Muscle layer of colon (tissue), 2 donors: Measurements from ENCODE around the gene GPR143.
"Not testable (repeated sequence)": the region's sequence is repeated elsewhere in the genome, so short reads cannot be mapped to it uniquely, and the experiment has no call there.

ENCODE experiments used
- H3K27ac ChIP-seq: one replicate; pipeline ENCODE4 v1.7.0; 2013; ENCODE audit warnings: low read depth, mild to moderate bottlenecking, low read length, moderate library complexity
- H3K27me3 ChIP-seq, 2 donors: one replicate each; pipeline ENCODE4 v1.7.0; 2013; ENCODE audit warnings: low read length in 2 of 2, mild to moderate bottlenecking in 2 of 2; ENCODE audit not compliant: insufficient read depth in 2 of 2, control insufficient read depth in 1 of 2
- H3K36me3 ChIP-seq: one replicate; pipeline ENCODE4 v1.7.0; 2013; ENCODE audit warnings: mild to moderate bottlenecking, low read length; ENCODE audit not compliant: insufficient read depth
- H3K4me1 ChIP-seq: one replicate; pipeline ENCODE4 v1.7.0; 2013; ENCODE audit warnings: mild to moderate bottlenecking, low read length; ENCODE audit not compliant: insufficient read depth
- H3K4me3 ChIP-seq, 2 donors: one replicate each; pipeline ENCODE4 v1.7.0; 2013; ENCODE audit warnings: low read length in 2 of 2, low read depth in 1 of 2, mild to moderate bottlenecking in 1 of 2, moderate library complexity in 1 of 2
- H3K9ac ChIP-seq: one replicate; pipeline ENCODE4 v1.7.0; 2013; ENCODE audit warnings: low read length
- H3K9me3 ChIP-seq: one replicate; pipeline ENCODE4 v1.7.0; 2013; ENCODE audit warnings: mild to moderate bottlenecking, low read length
- donor health status: abdominal sarcoma.
- donor health status: Adenocarcinoma of cecum.

GPR143 gene

DNA sequence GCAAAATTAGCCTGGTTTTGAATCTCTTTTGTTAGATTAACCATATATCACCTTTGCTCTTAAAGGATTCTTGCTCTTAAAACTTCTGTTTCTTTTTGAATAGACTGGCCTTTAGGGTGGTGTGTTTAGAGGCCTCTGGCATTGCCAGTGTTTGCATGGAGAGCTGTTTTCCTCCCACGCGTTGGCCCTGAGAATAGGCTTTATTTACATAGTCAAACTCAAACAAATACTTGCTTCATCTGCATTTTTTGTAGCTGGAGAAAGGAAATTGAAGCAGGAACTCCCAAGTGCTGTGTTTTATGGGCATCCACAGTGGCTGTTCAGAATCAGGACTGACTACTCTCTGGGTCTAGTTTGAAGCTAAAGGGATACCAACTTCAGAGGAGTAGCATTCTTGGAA lies 23.3 kb upstream of the GPR143 start:
- H3K36me3 ChIP-seq = no peaks in the 10 kb centered on the region
- no peak overlapping the region for H3K9ac ChIP-seq
- no peak overlapping the region for H3K27ac ChIP-seq
- H3K9me3 ChIP-seq = no peaks in the 10 kb centered on the region
- no peak overlapping the region for H3K4me3 ChIP-seq
- no peaks in the 10 kb centered on the region for H3K4me1 ChIP-seq
- H3K27me3 ChIP-seq = peaks cover 6 to 21% of the 10 kb centered on the region in 2 donors

DNA sequence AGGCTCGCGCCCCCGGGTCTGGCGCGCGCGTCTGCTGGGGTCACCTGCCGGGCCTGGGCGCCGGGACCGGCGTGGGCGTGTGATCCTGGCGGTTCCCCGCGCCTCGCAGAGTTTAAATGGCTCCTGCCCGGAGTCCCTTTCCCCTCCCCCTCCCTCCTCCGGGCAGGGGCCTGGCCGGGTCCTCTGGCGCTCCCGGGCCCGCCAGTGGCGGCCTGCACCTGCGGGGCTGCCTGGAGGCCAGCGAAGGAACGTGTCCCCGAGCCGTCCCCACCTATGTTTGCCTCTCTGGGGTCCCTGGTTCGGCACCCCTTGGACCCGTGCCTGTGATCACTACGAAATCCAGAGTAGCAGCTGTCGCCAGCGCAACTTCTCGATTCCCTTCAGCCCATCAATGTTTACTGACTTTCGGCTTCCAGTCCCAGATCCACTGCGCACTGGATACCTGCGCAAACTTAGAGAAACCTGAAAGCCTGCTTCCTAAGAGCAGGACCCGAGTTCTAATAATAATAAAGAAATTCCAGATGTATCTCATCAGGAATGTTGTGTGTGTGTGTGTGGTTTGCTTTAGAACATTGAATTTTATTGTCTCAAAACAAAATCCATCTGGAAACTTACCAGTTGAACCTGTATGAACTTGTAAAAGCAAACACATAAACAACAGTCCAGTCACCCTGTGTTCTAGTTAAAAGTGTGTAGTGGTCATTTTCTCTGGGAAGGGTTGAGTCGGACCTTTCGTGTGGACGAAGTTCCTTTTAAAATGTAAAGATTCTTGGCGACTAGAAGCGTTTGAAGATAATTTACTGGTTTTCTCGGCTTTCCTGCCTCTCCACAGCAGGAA lies 21.4 kb upstream of the GPR143 start:
- no peak overlapping the region for H3K27ac ChIP-seq
- H3K4me1 ChIP-seq = no peaks in the 10 kb centered on the region
- H3K9me3 ChIP-seq = no peaks in the 10 kb centered on the region
- peak overlapping the region in 1 of 2 donors; percentile 32 for H3K4me3 ChIP-seq
- peaks cover 6 to 21% of the 10 kb centered on the region in 2 donors for H3K27me3 ChIP-seq
- H3K36me3 ChIP-seq = no peaks in the 10 kb centered on the region
- no peak overlapping the region for H3K9ac ChIP-seq

- no peak within 1 kb of the TSS for H3K27ac ChIP-seq
- H3K4me1 ChIP-seq = no peaks in the 10 kb centered on the region
- no peaks in the 10 kb centered on the region for H3K36me3 ChIP-seq
- peaks cover 6 to 21% of the 10 kb centered on the region in 2 donors for H3K27me3 ChIP-seq
- no peak within 1 kb of the TSS for H3K9ac ChIP-seq
- H3K4me3 ChIP-seq = peak within 1 kb of the TSS in 1 of 2 donors; percentile 32
- H3K9me3 ChIP-seq = no peaks in the 10 kb centered on the region
Observed at GRCh38 chrX:9785944-9786797, 20.5 kb upstream of the GPR143 start, which contains the start of gene SHROOM2. Gene SHROOM2 (plus strand): TSS chrX:9786429. CDS start chrX:9786546, 117 bp downstream.

- Histone ChIP-seq H3K9ac (no peak overlapping the region), H3K27me3 (peaks cover 6 to 21% of the 10 kb centered on the region in 2 donors), H3K9me3 (no peaks in the 10 kb centered on the region), H3K27ac (no peak overlapping the region), H3K36me3 (no peaks in the 10 kb centered on the region), H3K4me3 (no peak overlapping the region), H3K4me1 (no peaks in the 10 kb centered on the region)
Observed at GRCh38 chrX:9785254-9785943, 19.8 kb upstream of the GPR143 start.

- no peaks in the 10 kb centered on the region for H3K9me3 ChIP-seq
- no peak overlapping the region for H3K4me3 ChIP-seq
- peaks cover 5 to 15% of the 10 kb centered on the region in 2 donors for H3K27me3 ChIP-seq
- no peak overlapping the region for H3K27ac ChIP-seq
- H3K4me1 ChIP-seq = no peaks in the 10 kb centered on the region
- H3K36me3 ChIP-seq = no peaks in the 10 kb centered on the region
- no peak overlapping the region for H3K9ac ChIP-seq
Observed at GRCh38 chrX:9784332-9784731, 18.7 kb upstream of the GPR143 start.

GRCh38 chrX:9781941-9782340 lies 16.3 kb upstream of the GPR143 start:
- H3K9me3 ChIP-seq = no peaks in the 10 kb centered on the region
- H3K9ac ChIP-seq = no peak overlapping the region
- no peaks in the 10 kb centered on the region for H3K36me3 ChIP-seq
- no peak overlapping the region for H3K27ac ChIP-seq
- no peaks in the 10 kb centered on the region for H3K4me1 ChIP-seq
- H3K4me3 ChIP-seq = no peak overlapping the region
- no peaks in the 10 kb centered on the region for H3K27me3 ChIP-seq

DNA sequence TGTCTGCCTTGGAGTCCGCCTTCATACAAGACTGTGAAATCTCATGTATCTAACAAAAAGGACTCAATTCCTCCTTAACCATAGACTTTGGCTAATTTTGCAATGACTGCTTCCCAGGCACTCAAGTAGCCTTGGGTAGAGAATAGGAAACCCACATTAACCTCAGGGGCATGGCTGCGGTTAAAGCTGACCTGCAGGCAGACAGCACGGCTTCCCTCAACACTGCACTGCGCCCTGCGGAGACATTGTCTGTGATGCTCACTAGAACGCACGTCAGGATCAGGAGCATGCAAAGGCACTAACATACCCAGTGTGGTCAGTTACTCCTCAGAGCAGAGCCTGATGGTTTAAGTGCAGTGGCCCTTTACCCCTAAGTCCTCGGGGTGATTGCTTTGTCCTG lies 10.3 kb upstream of the GPR143 start:
- H3K4me3 ChIP-seq = no peak overlapping the region

GRCh38 chrX:9772943-9773342 lies 7.3 kb upstream of the GPR143 start:
- Histone ChIP-seq H3K9ac (no peak overlapping the region), H3K4me3 (no peak overlapping the region), H3K9me3 (no peaks in the 10 kb centered on the region), H3K4me1 (no peaks in the 10 kb centered on the region), H3K27me3 (no peaks in the 10 kb centered on the region), H3K27ac (no peak overlapping the region), H3K36me3 (no peaks in the 10 kb centered on the region)

More for the DNA sequence above, 10.3 kb upstream of the GPR143 start:
- Histone ChIP-seq H3K4me1 (no peaks in the 10 kb centered on the region), H3K9ac (no peak overlapping the region), H3K27me3 (no peaks in the 10 kb centered on the region), H3K9me3 (no peaks in the 10 kb centered on the region), H3K36me3 (no peaks in the 10 kb centered on the region), H3K27ac (no peak overlapping the region)

GRCh38 chrX:9770319-9770718 lies 4.7 kb upstream of the GPR143 start:
- Histone ChIP-seq H3K4me3 (no peak overlapping the region), H3K36me3 (no peaks in the 10 kb centered on the region), H3K4me1 (no peaks in the 10 kb centered on the region), H3K9ac (no peak overlapping the region), H3K27ac (no peak overlapping the region), H3K9me3 (no peaks in the 10 kb centered on the region), H3K27me3 (peaks cover 0 to 6% of the 10 kb centered on the region in 2 donors)

DNA sequence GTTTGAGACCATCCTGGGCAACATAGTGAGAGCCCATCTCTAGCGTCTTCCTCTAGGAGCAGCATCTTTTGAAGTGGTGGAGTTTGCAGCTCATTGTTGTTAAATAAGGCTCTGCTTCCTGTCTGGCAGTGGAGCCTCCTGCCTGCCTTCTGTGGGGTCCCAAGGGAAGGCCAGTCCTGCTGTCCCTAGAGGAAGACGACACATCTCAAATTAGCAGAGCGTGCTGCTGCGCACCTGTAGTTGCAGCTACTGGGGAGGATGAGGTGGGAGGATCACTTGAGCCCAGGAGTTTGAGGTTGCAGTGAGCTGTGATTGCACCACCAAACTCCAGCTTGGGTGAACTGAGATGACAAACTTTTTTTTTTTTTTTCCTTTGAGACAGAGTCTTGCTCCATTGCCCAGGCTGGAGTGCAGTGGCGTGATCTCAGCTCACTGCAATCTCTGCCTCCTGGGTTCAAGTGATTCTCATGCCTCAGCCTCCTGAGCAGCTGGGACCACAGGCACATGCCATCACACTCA lies 2.7 kb upstream of the GPR143 start:
- peaks cover 0 to 16% of the 10 kb centered on the region in 2 donors for H3K27me3 ChIP-seq
- not testable (repeated sequence) for H3K36me3 ChIP-seq

DNA sequence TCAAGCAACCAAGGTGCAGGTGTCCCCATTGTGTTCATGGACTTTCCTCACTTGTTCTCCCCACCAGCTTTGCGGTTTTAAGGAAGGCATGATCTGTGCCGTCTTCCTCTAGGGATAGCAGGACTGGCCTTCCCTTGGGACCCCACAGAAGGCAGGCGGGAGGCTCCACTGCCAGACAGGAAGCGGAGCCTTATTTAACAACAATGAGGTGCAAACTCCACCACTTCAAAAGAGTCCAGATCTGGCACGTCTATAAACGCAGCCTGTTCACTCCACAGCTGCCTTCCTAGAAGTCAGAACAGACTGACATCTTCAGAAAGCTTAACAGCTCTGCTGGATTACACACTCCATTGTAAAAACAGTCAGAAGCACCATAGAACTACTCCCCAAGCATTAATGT lies 1.7 kb upstream of the GPR143 start:
- Histone ChIP-seq H3K27me3 (peaks cover 0 to 16% of the 10 kb centered on the region in 2 donors), H3K9me3 (no peaks in the 10 kb centered on the region), H3K27ac (no peak overlapping the region), H3K36me3 (no peaks in the 10 kb centered on the region), H3K4me1 (no peaks in the 10 kb centered on the region), H3K4me3 (no peak overlapping the region), H3K9ac (no peak overlapping the region)

More for the DNA sequence above, 2.7 kb upstream of the GPR143 start:
- not testable (repeated sequence) for H3K27ac ChIP-seq, H3K4me3 ChIP-seq, H3K9me3 ChIP-seq, H3K9ac ChIP-seq, H3K4me1 ChIP-seq
